Activated T-helper 2 cell treated with anti-CD3 and anti-CD28 coated beads, Interferon-gamma antibody, Interleukin-2, Interleukin-4, amounts not matched to agents 10 μg/mL and 5 μg/mL and 100 μg/mL, durations not matched to agents 14 hours and 24 hours and 36 hours (primary cell): ENCODE measurements around the gene TRIM74. TPM values are rescaled to one million over a fixed set of nuclear protein-coding genes. Genes with fewer than 3 reads are reported as not detected.
A peak's percentile ranks its signal among the peaks of the same experiment; 100 is the strongest.
"Not testable (repeated sequence)": the region's sequence is repeated elsewhere in the genome, so short reads cannot be mapped to it uniquely, and the experiment has no call there.

Experiments
- DNase-seq: peaks from one replicate; pipeline ENCODE4 v3.0.0; 2021; ENCODE audit warnings: low spot score
- H3K27ac Mint-ChIP-seq: one replicate; pipeline ENCODE4 v1.8.0; 2021; ENCODE audit warnings: mixed read lengths
- H3K27me3 Mint-ChIP-seq: one replicate; pipeline ENCODE4 v1.8.0; 2021; ENCODE audit warnings: low read depth, mixed read lengths
- H3K36me3 Mint-ChIP-seq: one replicate; pipeline ENCODE4 v1.8.0; 2021; ENCODE audit warnings: low read depth, mixed read lengths
- H3K4me1 Mint-ChIP-seq: one replicate; pipeline ENCODE4 v1.8.0; 2021; ENCODE audit warnings: low read depth, mixed read lengths
- H3K4me3 Mint-ChIP-seq: one replicate; pipeline ENCODE4 v1.8.0; 2021; ENCODE audit warnings: low read depth, mild to moderate bottlenecking, moderate library complexity, mixed read lengths
- H3K9me3 Mint-ChIP-seq: one replicate; pipeline ENCODE4 v1.8.0; 2021; ENCODE audit warnings: mixed read lengths
- intact Hi-C: fragments of 100-400 bp; cut with micrococcal nuclease; formaldehyde crosslinking; loops from one replicate; pipeline ENCODE4 v1.15.1; 2023
- total RNA-seq: library from RNA; stranded (reverse); gene quantifications from 2 replicates; pipeline ENCODE4 v1.2.3, GENCODE V29; 2022

The TRIM74 gene
- total RNA-seq, 1 donor from 2014 or later: 0.43 TPM

GRCh38 chr7:72919256-72919775, 50.0 kb downstream of the TRIM74 start:
- no peak for DNase-seq
- intact Hi-C loops: no loop called here
- Mint-ChIP-seq H3K27me3 (no peaks in the 10 kb centered on the region), H3K27ac (no peak overlapping the region), H3K9me3 (no peaks in the 10 kb centered on the region), H3K4me1 (peaks cover 13% of the 10 kb centered on the region), H3K4me3 (no peak overlapping the region), H3K36me3 (peaks cover 43% of the 10 kb centered on the region)

GRCh38 chr7:72914756-72915525, 54.3 kb downstream of the TRIM74 start:
- Mint-ChIP-seq H3K4me1 (peaks cover 14% of the 10 kb centered on the region), H3K36me3 (peaks cover 64% of the 10 kb centered on the region), H3K27ac (peak overlapping the region; percentile 12)
- DNase-seq: peak; percentile 40
- H3K9me3 Mint-ChIP-seq, H3K4me3 Mint-ChIP-seq, intact Hi-C loops, H3K27me3 Mint-ChIP-seq: not testable (repeated sequence)

- H3K9me3 Mint-ChIP-seq, H3K27me3 Mint-ChIP-seq, DNase-seq, intact Hi-C loops, H3K4me3 Mint-ChIP-seq: not testable (repeated sequence)
- peaks cover 14% of the 10 kb centered on the region for H3K4me1 Mint-ChIP-seq
- H3K27ac Mint-ChIP-seq: peak overlapping the region; percentile 54
- H3K36me3 Mint-ChIP-seq: peaks cover 65% of the 10 kb centered on the region
Measured at GRCh38 chr7:72913750-72914149, 55.5 kb downstream of the TRIM74 start.

- H3K4me3 Mint-ChIP-seq, H3K27ac Mint-ChIP-seq, intact Hi-C loops, H3K9me3 Mint-ChIP-seq, DNase-seq, H3K27me3 Mint-ChIP-seq: not testable (repeated sequence)
- Mint-ChIP-seq H3K4me1 (peaks cover 16% of the 10 kb centered on the region), H3K36me3 (peaks cover 65% of the 10 kb centered on the region)
Measured at GRCh38 chr7:72911395-72911794, 57.9 kb downstream of the TRIM74 start.

Other genes with a start within 250 kb of the TRIM74 start
- gene TYW1B, start 141.3 kb downstream of the TRIM74 start, total RNA-seq: 3.6 and 4.5 TPM in 2 replicates
- gene POM121, start 44.4 kb downstream of the TRIM74 start, total RNA-seq: 70.6 and 71.4 TPM in 2 replicates
- gene SPDYE8, start 60.3 kb upstream of the TRIM74 start, total RNA-seq: not detected in 2 replicates
- gene SPDYE11, start 88.4 kb upstream of the TRIM74 start, total RNA-seq: not detected in 2 replicates
- gene SPDYE9, start 116.6 kb upstream of the TRIM74 start, total RNA-seq: not detected in 2 replicates